Activated CD4-positive, alpha-beta T cell treated with anti-CD3 and anti-CD28 coated beads, Interleukin-2, Interleukin-4, amounts not matched to agents 100 ng/mL and 50 ng/mL, durations not matched to agents 16 hours and 8 hours (primary cell): Measurements from ENCODE around the gene FCER1A.
"Not testable (repeated sequence)": the region's sequence is repeated elsewhere in the genome, so short reads cannot be mapped to it uniquely, and the experiment has no call there.

Source experiments
- DNase-seq: peaks from one replicate; pipeline ENCODE4 v3.0.0-alpha.2; 2020; ENCODE audit warnings: low spot score

The FCER1A gene

GRCh38 chr1:159302095-159302494, at the start of gene FCER1A:
Gene FCER1A (plus strand): TSS chr1:159302336. CDS start chr1:159302365, 29 bp downstream.
- no peak for DNase-seq

GRCh38 chr1:159261311-159261710, 40.8 kb upstream of the FCER1A start:
- no peak for DNase-seq

- DNase-seq = no peak
Observed at GRCh38 chr1:159261721-159262494, 40.2 kb upstream of the FCER1A start.

- no peak for DNase-seq
Observed at GRCh38 chr1:159266832-159267231, 35.3 kb upstream of the FCER1A start.

GRCh38 chr1:159274631-159275030, 27.5 kb upstream of the FCER1A start:
- DNase-seq = no peak

GRCh38 chr1:159275891-159276290, 26.2 kb upstream of the FCER1A start:
- DNase-seq = no peak

GRCh38 chr1:159279773-159280172, 22.4 kb upstream of the FCER1A start:
- DNase-seq = no peak

- DNase-seq = no peak
Observed at GRCh38 chr1:159282118-159282517, 20.0 kb upstream of the FCER1A start.

GRCh38 chr1:159289060-159289459, 13.1 kb upstream of the FCER1A start:
- DNase-seq = no peak

GRCh38 chr1:159291424-159291823, 10.7 kb upstream of the FCER1A start:
- DNase-seq = no peak

GRCh38 chr1:159296706-159297375, 5.3 kb upstream of the FCER1A start:
- no peak for DNase-seq

- no peak for DNase-seq
Observed at GRCh38 chr1:159300146-159300545, 2.0 kb upstream of the FCER1A start.

GRCh38 chr1:159307346-159308020, 5.3 kb downstream of the FCER1A start:
- no peak for DNase-seq

- no peak for DNase-seq
Observed at GRCh38 chr1:159311679-159312078, 9.5 kb downstream of the FCER1A start.

GRCh38 chr1:159315381-159315780, 13.2 kb downstream of the FCER1A start:
- no peak for DNase-seq

GRCh38 chr1:159318784-159319551, 16.8 kb downstream of the FCER1A start:
- no peak for DNase-seq

GRCh38 chr1:159334797-159335196, 32.7 kb downstream of the FCER1A start:
- no peak for DNase-seq

GRCh38 chr1:159338018-159338417, 35.9 kb downstream of the FCER1A start:
- no peak for DNase-seq

- DNase-seq = no peak
Observed at GRCh38 chr1:159339536-159339935, 37.4 kb downstream of the FCER1A start.

- no peak for DNase-seq
Observed at GRCh38 chr1:159341736-159342135, 39.6 kb downstream of the FCER1A start.

- DNase-seq = no peak
Observed at GRCh38 chr1:159342761-159343425, 40.8 kb downstream of the FCER1A start.

GRCh38 chr1:159349374-159349773, 47.2 kb downstream of the FCER1A start:
- not testable (repeated sequence) for DNase-seq
